A204.1 (cell line): ENCODE measurements around the gene RNF13.
"Not testable (repeated sequence)": the region's sequence is repeated elsewhere in the genome, so short reads cannot be mapped to it uniquely, and the experiment has no call there.

Source experiments
- FAIRE-seq: peaks from 2 replicates; lab custom pipeline; 2012; peaks lifted over from hg19 to GRCh38; lab: Jason Lieb, UNC

RNF13 gene

GRCh38 chr3:149957361-149958125 lies 144.5 kb downstream of the RNF13 start:
- FAIRE-seq = no peak

DNA sequence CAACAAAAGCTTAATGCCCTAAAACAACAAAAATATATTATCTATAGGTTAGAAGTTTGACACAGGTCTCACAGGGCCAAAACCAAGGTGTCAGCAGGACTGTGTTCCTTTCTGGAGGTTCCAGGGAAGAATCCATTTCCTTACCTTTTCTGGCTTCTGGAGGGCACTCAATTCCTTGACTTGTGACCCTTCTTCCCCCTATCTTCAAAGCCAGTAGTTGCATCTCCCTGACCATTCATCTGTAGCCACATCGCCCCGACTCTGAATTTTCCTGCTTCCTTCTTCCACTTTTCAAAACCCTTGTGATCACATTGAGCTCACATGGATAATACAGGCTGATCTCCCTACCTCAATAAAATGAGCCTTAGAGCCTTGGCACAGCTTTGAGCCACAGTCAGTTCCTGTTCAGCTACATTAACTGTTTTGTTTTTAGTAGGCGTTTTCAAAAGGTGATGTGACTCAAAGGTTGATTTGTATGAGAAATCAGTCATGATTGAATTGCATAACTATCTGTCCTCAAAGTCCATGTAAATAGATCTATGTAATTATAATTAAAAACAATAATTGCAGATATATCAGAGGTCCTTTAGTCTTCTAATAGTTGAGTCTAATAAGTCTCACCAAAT lies 145.3 kb downstream of the RNF13 start:
- FAIRE-seq = no peak

- FAIRE-seq = peak; percentile 37
These were observed 146.4 kb downstream of the RNF13 start for GRCh38 chr3:149959443-149959842.

DNA sequence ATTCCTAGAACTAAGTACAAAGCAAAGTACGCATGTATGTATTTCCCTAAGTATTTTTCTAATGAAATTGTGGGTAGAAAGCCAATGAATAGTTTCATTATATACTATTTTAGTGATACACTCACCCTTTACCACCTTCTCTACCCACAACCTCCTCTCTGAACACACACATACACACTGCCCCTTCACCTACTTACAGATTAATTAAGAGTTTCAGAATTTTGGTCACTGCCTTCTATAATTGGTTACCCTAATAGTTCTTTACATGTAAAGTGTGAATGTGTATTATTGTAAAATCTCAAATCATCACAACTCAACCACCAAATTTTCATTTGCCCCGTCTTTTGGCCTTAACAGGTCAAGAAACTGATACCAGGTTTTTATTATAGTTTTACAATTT lies 150.5 kb downstream of the RNF13 start:
- no peak for FAIRE-seq

DNA sequence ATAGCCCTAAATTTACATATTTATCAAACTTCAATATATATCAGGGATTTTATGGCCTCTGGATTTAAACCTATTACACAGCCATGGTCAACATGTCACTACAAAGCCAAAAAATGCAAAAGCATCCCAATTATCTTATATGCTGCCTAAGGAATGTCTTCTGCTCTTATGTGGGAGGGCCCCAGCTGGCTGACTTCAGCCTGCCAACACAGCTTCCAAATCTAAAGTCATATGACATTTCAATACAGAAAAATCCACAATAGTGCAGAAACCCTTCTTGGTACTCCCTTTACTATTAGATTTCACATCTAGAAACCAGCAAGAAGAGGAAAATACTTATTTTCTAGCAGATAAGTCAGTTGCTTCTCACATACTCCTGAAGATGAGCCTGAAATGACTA lies 151.3 kb downstream of the RNF13 start:
- no peak for FAIRE-seq

GRCh38 chr3:149965278-149965677 lies 152.3 kb downstream of the RNF13 start:
- FAIRE-seq = no peak

- FAIRE-seq = peak; percentile 98
These were observed 154.2 kb downstream of the RNF13 start for GRCh38 chr3:149967086-149967685.

GRCh38 chr3:149968216-149968615 lies 155.2 kb downstream of the RNF13 start:
- FAIRE-seq = no peak

GRCh38 chr3:149969110-149969939 lies 156.3 kb downstream of the RNF13 start:
- peak; percentile 54 for FAIRE-seq

DNA sequence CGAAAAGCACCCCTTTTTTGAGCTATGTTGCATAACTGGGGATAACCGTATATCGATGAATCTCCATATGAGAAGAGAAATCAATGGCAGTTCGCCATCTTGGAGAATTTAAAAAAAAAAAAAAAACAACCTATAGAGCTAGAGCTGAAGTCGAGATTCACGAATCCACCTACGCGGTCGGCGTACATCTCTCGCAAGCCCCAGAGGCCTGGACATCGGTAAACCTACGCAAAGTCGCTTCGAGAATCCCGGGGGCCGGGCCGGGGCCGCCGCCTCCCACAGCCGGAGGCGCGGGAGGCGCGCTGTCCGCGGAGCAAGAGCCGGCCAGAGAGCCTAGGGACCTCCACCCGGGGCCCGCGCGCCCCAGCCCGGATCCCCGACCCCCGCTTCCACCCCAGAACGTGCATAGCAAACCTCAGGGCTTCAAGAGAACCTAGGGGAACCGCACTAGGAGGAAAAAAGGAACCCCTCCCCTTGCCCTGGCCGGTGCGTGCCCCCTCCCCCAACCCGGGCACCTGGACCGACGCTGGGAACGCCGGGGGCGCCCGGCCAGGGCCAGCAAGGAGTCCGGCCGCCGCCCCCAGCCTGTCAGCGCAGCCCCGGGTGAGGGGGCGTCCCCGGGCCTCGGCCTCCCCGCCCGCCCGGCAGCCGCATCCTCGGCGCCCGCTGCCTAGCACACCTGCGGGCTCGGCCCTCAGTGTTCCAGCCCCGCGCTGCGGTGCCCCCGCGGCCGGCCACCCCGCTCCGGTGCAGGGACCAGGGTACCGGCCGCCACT lies 157.1 kb downstream of the RNF13 start:
- peak; percentile 56 for FAIRE-seq

DNA sequence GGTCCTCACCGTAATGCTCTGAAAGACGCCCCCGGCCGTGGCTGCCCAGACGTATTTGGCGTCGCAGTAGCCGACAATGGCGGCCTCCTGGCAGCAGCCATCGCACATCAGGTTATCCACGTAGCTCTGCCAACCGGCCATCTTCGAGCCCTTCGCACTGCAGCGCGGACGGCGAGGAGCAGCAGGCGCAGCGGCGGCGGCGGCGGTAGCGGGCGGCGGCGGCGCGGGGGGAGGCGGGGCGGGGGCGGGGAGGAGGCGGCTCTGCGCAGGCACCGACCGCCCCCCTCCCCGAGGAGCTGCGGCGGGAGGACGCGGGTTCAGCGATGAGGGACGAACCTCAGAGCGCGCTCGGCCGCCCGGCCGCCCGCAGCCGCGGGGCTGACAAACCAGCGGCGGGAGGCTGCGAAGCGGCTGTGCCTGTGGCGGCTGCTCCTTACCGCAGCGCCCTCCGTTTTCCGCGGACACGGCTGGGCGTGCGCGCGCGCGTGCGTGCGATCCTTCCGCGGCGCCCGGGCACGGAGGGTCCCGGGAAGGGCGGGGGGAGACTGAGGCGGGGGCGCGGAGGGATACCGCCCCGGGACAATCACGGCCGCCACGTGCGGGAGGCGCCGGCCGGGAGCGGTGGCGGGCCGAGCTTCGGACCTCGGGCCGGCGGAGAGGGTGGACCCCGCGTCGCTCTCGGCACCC lies 157.8 kb downstream of the RNF13 start, which contains the start of gene PFN2:
PFN2 (minus strand) TSS at position 180 of the 687 bp plus-strand sequence; CDS start at position 141, 39 bp downstream.
- no peak for FAIRE-seq

- no peak for FAIRE-seq
These were observed 158.5 kb downstream of the RNF13 start for GRCh38 chr3:149971403-149972075.

- FAIRE-seq = no peak
These were observed 162.9 kb downstream of the RNF13 start for GRCh38 chr3:149975919-149976318.

GRCh38 chr3:149977386-149977785 lies 164.4 kb downstream of the RNF13 start:
- no peak for FAIRE-seq

GRCh38 chr3:149981979-149982378 lies 169.0 kb downstream of the RNF13 start:
- FAIRE-seq = peak; percentile 73

- not testable (repeated sequence) for FAIRE-seq
These were observed 170.0 kb downstream of the RNF13 start for GRCh38 chr3:149983053-149983452.

GRCh38 chr3:149983628-149984027 lies 170.6 kb downstream of the RNF13 start:
- FAIRE-seq = no peak

DNA sequence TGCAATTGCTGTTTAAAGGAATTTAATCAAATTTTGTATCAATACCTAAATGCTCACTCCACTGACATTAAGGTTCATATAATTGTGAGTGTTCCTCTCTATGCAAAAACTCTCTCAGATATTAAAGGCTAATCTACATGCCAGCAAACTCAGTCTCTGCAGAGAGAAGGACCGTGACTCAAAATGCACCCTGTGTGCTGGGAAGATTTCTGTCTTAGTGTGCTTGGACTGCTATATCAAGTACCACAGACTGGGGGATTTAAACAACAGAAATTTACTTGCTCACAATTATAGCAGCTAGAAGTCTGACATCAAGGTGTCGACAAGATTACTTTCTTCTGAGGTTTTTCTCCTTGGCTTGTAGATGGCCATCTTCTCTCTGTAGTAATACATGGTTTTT lies 176.3 kb downstream of the RNF13 start:
- no peak for FAIRE-seq

DNA sequence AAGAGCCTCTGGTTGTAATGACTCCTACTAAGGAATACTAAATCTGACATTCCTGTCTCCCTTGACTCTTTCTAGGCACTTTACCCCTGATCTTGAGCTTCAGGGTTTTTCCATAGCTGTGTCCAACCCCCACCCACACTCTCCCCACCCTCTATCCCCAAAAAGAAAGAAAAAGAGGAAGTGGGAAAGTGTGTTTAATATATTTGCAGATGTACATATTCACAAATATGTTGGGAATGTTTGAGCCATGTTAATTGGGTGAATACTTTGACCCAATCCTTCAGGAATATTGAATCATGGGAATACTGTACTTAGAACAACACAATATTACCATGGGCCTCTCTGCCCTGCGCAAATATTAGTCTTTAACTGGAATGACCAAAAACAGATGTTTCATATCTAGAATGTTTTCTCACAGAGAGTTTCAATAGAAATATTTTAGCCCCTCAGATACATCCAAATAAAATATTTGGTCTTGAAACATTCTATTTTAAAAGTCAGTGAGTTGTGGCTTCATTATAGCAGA lies 177.5 kb downstream of the RNF13 start:
- no peak for FAIRE-seq

DNA sequence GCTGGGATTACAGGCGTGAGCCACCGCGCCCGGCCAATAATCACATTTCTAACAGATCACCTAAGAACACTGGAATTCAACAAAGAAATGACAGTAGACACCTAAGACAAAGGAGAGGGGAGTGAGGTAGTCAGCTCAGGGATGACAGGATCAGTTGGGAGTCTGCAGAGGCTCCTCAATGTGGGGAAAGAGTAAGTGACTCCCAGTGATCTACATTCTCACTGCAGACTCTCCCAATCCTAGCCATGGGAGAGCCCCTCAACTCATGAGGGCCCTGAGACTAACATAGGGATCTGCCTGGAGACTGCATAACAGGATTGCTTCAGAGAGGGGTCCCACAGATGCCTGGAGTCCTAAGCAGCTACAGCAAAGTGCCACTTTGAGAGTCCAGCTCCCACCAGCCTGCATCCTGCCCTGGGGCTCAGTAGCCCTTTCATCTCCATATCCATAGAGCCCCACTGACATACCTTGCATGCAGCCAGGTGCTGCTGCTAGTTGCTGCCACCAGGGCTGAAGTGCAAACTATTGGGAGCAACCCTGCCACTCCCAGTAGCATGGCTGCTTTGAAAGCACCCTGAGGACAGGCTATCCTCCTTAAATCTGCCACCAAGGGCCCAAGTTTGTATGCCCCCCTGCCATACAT lies 179.5 kb downstream of the RNF13 start:
- FAIRE-seq = no peak
